ENCODE data around the gene RAB10. TPM values are rescaled to one million over a fixed set of nuclear protein-coding genes. Genes with fewer than 3 reads are reported as not detected.

The RAB10 gene
- total RNA-seq, 2 experiments from 2014 or later = 121 to 128 TPM

DNA sequence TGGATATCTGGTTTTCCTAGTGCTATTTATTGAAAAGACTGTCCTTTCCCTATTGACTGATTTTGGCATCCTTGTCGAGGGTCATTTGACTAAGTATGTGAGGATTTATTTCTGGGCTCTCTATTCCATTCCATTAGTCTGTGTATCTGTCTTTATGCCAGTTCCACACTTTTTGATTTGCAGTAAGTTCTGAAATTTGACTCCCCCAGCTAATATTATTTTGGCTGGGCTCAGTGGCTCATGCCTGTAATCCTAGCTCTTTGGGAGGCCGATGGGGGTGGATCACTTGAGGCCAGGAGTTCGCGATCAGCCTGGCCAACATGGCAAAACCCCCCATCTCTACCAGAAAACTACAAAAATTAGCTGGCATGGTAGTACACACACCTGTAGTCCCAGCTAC is 92.2 kb downstream of the RAB10 start:
- no peak for DNase-seq
- Mint-ChIP-seq H3K9me3 (ENCODE audit: low read depth) (no peaks in the 10 kb centered on the region), H3K27ac (no peak overlapping the region), H3K27me3 (no peaks in the 10 kb centered on the region), H3K4me1 (peaks cover 13% of the 10 kb centered on the region), H3K4me3 (no peak overlapping the region), H3K36me3 (peaks cover 15% of the 10 kb centered on the region)
- no peak for ATAC-seq
- CTCF ChIA-PET = interaction anchor here (3.2 kb wide), 1 partner anchor 135 kb away, joined by 9 read pairs; no protein-coding TSS in a partner anchor

DNA sequence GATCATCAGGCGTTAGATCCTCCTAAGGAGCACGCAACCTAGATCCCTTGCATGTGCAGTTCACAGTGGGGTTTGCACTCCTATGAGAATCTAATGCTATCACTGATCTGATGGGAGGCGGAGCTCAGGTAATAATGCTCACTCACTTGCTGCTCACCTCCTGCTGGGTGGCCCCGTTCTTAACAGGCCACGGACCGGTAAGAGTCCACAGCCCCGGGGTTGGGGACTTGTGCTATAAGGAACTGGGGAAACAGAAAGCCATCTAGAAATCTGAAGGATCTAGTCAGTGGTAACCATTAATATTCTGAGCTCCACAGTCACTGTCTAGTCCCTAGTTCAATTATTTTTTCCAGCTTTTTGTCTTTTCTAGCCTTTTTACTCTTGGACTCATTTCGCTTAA is 94.3 kb downstream of the RAB10 start:
- Mint-ChIP-seq H3K4me1 (peaks cover 13% of the 10 kb centered on the region), H3K27me3 (no peaks in the 10 kb centered on the region), H3K4me3 (no peak overlapping the region), H3K36me3 (peaks cover 10% of the 10 kb centered on the region), H3K27ac (no peak overlapping the region), H3K9me3 (ENCODE audit: low read depth) (no peaks in the 10 kb centered on the region)
- no peak for DNase-seq
- no peak for ATAC-seq
- CTCF ChIA-PET = interaction anchor here (1.1 to 3.2 kb wide), 5 partner anchors 9 to 965 kb away, joined by 3 to 9 read pairs (median 4); no protein-coding TSS in a partner anchor

DNA sequence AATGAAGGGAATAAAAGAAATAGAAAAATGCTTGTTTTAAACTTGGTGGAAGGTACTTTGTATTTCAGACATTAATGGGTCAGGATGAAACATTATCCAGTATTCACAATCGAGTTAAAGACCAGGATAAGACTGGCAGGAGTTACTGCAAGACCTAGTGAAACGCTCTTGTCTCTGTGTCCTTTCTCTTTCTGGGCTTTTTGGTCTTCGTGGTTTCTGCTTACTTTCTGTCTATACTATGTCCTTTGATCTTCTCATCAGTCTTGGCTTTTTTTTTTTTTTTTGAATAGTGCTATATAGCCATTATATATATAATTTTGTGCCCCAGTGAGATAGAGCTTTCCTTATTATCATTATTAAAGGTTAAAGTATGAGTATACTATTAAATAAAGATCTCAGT is 96.9 kb downstream of the RAB10 start:
- Mint-ChIP-seq H3K27ac (no peak overlapping the region), H3K4me1 (peaks cover 5% of the 10 kb centered on the region), H3K36me3 (peaks cover 11% of the 10 kb centered on the region), H3K4me3 (no peak overlapping the region), H3K9me3 (ENCODE audit: low read depth) (no peaks in the 10 kb centered on the region), H3K27me3 (no peaks in the 10 kb centered on the region)
- DNase-seq = no peak
- ATAC-seq = no peak
- CTCF ChIA-PET = interaction anchor here (2.2 kb wide), 1 partner anchor 139 kb away, joined by 7 read pairs; no protein-coding TSS in a partner anchor

DNA sequence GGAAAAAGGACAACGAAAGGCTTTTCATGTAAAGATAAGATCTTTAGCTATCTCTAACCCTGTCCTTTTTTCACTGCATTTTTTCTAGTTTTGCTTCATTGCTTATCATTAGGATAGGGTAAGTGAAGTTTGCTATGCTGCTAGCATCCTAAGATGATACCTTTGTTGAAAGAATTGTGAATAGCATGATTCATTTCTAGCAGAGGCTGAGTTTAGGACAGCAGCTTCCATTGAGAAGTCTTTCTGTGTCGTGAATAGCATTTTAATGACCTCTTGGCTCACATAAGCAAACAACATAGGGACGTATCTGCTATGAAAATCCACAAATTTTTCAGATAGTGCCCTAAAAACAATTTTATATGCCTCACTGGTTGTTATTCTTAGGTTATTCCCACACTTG is 102.6 kb downstream of the RAB10 start:
- CTCF ChIA-PET = interaction anchor here (0.9 kb wide), 1 partner anchor 11 kb away, joined by 3 read pairs; no protein-coding TSS in a partner anchor
- H3K4me3 Mint-ChIP-seq = no peak overlapping the region
- H3K9me3 Mint-ChIP-seq (ENCODE audit: low read depth) = no peaks in the 10 kb centered on the region
- ATAC-seq (no peak), DNase-seq (no peak)
- H3K27ac Mint-ChIP-seq = no peak overlapping the region
- H3K27me3 Mint-ChIP-seq = no peaks in the 10 kb centered on the region
- peaks cover 2% of the 10 kb centered on the region for H3K4me1 Mint-ChIP-seq
- H3K36me3 Mint-ChIP-seq = peaks cover 8% of the 10 kb centered on the region

DNA sequence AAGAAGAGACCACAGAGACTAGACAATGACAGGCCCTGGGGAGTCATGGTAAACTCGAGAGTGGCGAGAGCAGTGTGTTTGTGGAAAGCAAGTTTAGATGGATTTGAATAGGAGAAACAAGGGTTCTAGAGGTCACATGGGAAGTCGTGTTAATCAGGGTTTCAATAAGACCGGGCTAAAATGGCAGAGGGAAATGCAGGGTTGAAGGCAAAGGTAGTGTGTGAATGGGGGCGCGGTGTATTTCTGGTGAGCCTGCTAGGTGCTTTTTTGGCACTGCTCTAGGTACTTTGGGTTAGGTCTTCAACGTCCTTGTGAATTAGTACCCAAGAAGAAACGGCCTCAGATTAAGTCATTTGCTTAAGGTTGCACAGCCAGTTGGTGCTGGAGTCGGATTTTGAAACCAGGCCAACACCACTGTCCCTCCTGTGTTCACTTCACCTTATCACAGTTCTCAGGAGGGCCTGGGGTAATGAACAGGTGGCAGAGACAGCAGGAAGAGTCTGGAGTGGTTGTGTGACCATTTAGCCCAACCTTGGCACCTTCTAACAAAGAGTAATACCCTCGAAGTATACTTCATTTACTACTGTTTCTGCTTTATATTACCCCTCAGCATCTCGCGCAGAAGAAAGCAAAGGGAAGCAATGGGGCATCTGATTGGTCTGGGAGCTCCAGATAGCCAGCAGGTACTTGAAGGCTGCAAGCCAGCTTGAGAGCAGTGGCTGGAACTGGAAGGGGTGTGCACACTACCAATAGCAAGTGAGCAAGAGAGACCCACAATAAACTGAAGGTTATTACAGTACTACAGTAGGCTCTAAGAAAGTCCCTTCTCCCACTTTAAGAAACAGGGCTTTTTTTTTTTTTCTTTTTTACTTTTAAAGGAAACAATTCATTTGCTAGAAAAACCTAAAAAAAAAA is 105.6 kb downstream of the RAB10 start:
- CTCF ChIA-PET = interaction anchor here (0.7 to 1.9 kb wide), 3 partner anchors 148 to 1819 kb away, joined by 3 to 6 read pairs (median 3); no protein-coding TSS in a partner anchor
- peaks cover 8% of the 10 kb centered on the region for H3K36me3 Mint-ChIP-seq
- no peak overlapping the region for H3K27ac Mint-ChIP-seq
- no peak for DNase-seq
- no peaks in the 10 kb centered on the region for H3K9me3 Mint-ChIP-seq (ENCODE audit: low read depth)
- H3K4me1 Mint-ChIP-seq = peaks cover 2% of the 10 kb centered on the region
- H3K4me3 Mint-ChIP-seq = no peak overlapping the region
- no peaks in the 10 kb centered on the region for H3K27me3 Mint-ChIP-seq
- no peak for ATAC-seq

DNA sequence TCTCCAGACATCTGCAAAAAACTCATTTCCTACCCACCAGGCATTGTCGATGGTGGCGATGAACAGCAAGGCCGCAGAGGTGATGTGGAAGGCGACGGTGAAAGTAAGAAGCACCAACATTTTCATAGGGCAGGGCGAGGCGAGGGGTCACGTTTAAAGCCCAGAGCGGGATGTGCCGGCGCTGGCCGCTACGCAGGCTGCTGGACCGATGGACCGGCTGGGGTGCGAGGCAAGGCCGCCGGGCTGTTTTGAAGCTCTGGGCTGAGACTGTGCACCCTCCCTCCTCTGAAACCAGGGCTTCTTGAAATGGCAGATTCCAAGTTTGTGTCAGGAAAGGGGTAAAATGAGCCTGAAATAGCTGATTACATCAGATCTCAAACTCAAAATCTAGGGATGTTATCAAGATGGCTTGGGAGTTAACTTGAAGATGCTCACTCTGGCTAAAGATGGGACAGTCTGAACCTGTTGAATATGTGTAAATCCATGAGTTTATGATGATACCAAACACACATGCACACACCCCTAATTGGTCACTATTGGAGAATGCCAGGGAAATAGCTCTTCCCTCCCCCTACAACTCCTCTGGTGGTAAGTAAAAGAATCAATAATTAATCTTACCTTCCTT is 107.4 kb downstream of the RAB10 start:
- no peak for DNase-seq
- Mint-ChIP-seq H3K27me3 (no peaks in the 10 kb centered on the region), H3K36me3 (peaks cover 2% of the 10 kb centered on the region), H3K4me3 (no peak overlapping the region), H3K9me3 (ENCODE audit: low read depth) (no peaks in the 10 kb centered on the region), H3K4me1 (peaks cover 2% of the 10 kb centered on the region), H3K27ac (no peak overlapping the region)
- CTCF ChIA-PET = interaction anchor here (1.2 to 1.9 kb wide), 3 partner anchors 53 to 151 kb away, joined by 4 to 6 read pairs (median 4); no protein-coding TSS in a partner anchor
- ATAC-seq = no peak

DNA sequence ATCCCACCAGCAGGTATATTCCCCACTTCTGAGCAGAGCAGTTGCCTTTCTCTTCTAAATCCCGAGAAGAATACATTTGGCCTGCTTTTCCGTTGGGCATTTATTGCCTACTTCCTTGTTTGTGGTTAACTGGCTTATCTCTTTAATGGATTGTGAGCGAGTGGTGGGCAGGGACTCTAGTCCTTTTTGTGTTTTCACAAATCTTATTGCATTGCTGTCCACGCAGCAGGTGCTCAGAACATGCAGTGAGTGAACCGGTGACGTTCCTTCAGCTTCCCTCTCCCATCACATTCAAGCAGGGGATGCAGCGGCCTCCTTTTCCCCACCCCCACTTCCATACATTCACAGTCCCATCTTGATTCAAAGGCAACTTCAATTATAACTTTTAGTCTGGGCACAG is 110.1 kb downstream of the RAB10 start:
- ATAC-seq = no peak
- Mint-ChIP-seq H3K9me3 (ENCODE audit: low read depth) (no peaks in the 10 kb centered on the region), H3K36me3 (no peaks in the 10 kb centered on the region)

DNA sequence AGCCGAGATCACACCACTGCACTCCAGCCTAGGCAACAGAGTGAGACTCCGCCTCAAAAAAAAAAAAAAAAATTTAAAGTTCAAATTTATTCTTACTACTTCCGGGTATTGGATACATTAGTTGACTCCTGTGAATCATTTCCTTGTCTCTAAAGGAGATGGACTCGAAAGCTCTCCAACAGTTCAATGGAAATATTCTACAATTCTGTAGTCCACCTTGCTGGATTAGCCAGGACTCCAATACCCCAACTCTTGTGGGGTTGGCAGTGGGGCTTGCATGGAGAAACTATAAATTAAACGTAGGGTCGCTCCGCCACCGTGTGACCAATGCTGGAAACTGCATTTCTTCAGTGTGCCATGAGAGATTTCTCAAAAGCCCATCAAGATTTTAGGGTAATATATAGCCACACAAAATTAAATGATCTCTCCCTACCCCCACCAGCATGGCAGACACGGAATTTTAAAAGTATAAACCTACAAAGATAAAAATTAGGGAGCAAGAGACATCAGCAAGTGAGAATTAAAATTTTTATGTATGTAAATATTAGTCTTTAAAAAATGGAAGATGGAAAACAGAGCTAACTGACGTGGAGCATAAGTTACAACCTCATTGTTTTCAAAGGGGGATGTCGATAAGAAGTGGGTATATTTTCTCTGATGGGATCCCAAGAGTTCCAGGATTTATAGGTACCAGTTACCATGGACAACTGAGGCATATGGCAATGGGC is 111.2 kb downstream of the RAB10 start:
- DNase-seq (peak; percentile 78), ATAC-seq (peak; percentile 76)
- no peak overlapping the region for H3K4me3 Mint-ChIP-seq
- H3K27ac Mint-ChIP-seq = no peak overlapping the region
- CTCF ChIA-PET = interaction anchor here (0.6 to 4.7 kb wide), 20 partner anchors 11 to 704 kb away, joined by 3 to 67 read pairs (median 4); no protein-coding TSS in a partner anchor
- no peaks in the 10 kb centered on the region for H3K36me3 Mint-ChIP-seq
- H3K9me3 Mint-ChIP-seq (ENCODE audit: low read depth) = no peaks in the 10 kb centered on the region
- peaks cover 13% of the 10 kb centered on the region for H3K27me3 Mint-ChIP-seq
- H3K4me1 Mint-ChIP-seq = peaks cover 2% of the 10 kb centered on the region

More for the DNA sequence above, 110.1 kb downstream of the RAB10 start:
- Mint-ChIP-seq H3K4me1 (peaks cover 2% of the 10 kb centered on the region), H3K4me3 (no peak overlapping the region), H3K27ac (no peak overlapping the region), H3K27me3 (peaks cover 6% of the 10 kb centered on the region)
- CTCF ChIA-PET = interaction anchor here (0.8 to 4.7 kb wide), 8 partner anchors 20 to 293 kb away, joined by 3 to 67 read pairs (median 6); no protein-coding TSS in a partner anchor
- no peak for DNase-seq

DNA sequence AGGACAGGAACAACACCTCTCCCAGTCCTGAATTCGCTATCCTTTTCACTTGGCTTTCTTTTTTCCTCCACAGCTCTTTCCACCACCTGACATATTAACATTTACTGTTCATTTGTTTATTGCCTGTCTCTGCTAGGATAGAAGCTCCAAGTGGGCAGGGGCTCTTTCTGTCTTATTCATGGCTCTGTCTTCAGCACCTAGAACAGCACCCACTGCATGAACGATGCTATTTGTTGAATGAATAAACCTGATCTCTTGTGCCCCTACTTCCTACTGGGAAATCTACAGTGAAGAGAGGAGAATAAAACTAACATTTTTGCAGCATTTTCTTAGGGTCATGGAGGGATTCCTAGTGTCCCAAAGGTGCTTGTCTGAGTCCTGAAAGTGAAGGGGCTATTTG is 114.6 kb downstream of the RAB10 start:
- Mint-ChIP-seq H3K27ac (no peak overlapping the region), H3K36me3 (no peaks in the 10 kb centered on the region), H3K4me3 (no peak overlapping the region), H3K9me3 (ENCODE audit: low read depth) (no peaks in the 10 kb centered on the region), H3K4me1 (peaks cover 2% of the 10 kb centered on the region), H3K27me3 (peaks cover 31% of the 10 kb centered on the region)
- CTCF ChIA-PET = interaction anchor here (1.2 to 1.8 kb wide), 3 partner anchors 12 to 296 kb away, joined by 3 to 6 read pairs (median 3); no protein-coding TSS in a partner anchor
- ATAC-seq = no peak
- no peak for DNase-seq

DNA sequence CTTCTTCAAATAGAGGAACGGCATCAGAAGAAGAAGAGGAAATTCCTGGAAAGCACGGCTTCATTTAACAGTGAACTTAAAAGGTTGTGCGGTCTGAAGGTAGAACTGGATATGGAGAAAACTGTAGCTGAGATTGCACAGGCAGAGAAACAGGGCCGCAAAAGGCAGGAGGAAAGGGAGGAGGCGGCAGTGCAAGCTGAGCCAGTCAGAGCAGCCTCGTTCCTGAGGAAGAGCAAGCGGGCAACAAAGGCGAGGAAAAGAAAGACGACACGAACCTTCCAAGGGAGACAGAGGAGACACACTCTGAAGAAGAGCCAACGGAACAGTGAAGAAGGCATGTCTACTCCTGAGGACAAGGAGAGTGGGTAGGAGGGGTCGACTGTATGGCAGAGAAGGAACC is 116.4 kb downstream of the RAB10 start:
- Mint-ChIP-seq H3K36me3 (no peaks in the 10 kb centered on the region), H3K4me3 (no peak overlapping the region), H3K27me3 (peaks cover 37% of the 10 kb centered on the region), H3K27ac (no peak overlapping the region), H3K9me3 (ENCODE audit: low read depth) (no peaks in the 10 kb centered on the region), H3K4me1 (no peaks in the 10 kb centered on the region)
- no peak for DNase-seq
- ATAC-seq = no peak
- CTCF ChIA-PET = interaction anchor here (1.3 to 1.4 kb wide), 2 partner anchors 158 to 159 kb away, joined by 3 read pairs; no protein-coding TSS in a partner anchor

DNA sequence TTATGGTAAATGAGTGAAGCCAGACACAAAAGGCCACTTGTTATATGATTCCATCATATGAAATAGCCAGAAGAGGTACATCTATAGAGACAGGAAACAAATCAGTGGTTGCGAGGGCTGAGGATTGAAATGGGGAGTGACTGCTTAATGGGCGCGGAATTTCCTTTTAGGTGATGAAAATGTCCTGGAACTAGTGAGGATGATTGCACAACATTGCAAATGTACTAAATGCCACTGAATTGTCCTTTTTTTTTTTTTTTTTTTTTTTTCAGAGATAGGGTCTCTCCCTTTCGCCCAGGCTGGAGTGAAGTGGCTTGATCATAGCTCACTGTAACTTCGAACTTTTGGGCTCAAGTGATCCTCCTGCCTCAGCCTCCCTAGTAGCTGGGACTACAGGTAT is 123.7 kb downstream of the RAB10 start:
- CTCF ChIA-PET = no interaction called here
- no peak for ATAC-seq
- DNase-seq = no peak
- Mint-ChIP-seq H3K9me3 (ENCODE audit: low read depth) (no peaks in the 10 kb centered on the region), H3K27me3 (peaks cover 15% of the 10 kb centered on the region), H3K4me3 (no peak overlapping the region), H3K36me3 (no peaks in the 10 kb centered on the region), H3K27ac (no peak overlapping the region), H3K4me1 (no peaks in the 10 kb centered on the region)

DNA sequence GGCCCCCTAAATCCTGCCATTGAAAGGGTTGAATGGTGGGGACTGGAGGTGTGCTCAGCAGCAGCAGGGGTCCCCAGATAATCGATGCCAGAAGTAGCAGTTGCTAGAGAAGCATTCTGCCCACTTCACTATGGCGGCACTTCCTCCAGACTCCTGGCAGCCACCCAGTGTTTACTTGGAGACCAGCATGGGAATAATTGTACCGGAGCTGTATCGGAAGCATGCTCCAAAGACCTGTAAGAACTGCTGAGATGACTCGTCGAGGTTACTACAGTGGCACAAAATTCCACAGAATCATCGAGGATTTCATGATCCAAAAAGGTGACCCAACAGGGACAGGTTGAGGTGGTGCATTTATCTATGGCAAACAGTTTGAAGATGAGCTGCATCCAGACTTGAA is 128.0 kb downstream of the RAB10 start:
- ATAC-seq = no peak
- no peak for DNase-seq
- no peaks in the 10 kb centered on the region for H3K4me1 Mint-ChIP-seq
- no peak overlapping the region for H3K4me3 Mint-ChIP-seq
- H3K9me3 Mint-ChIP-seq (ENCODE audit: low read depth) = no peaks in the 10 kb centered on the region
- no peak overlapping the region for H3K27ac Mint-ChIP-seq
- H3K27me3 Mint-ChIP-seq = peaks cover 12% of the 10 kb centered on the region
- no peaks in the 10 kb centered on the region for H3K36me3 Mint-ChIP-seq
- CTCF ChIA-PET = no interaction called here

DNA sequence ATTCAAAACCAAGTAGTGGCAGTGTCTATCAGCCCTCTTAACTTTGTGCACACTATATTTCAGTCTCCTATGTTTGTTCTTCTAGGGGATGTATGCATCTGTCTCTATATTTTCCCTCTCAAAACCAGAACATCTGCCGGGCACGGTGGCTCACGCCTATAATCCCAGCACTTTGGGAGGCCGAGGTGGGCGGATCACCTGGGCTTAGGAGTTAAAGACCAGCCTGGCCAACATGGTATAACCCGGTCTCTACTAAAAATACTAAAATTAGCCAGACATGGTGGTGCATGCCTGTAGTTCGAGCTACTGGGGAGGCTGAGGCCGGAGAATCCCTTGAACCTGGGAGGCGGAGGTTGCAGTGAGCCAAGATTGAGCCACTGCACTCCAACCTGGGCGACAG is 129.1 kb downstream of the RAB10 start:
- H3K36me3 Mint-ChIP-seq = no peaks in the 10 kb centered on the region
- H3K4me1 Mint-ChIP-seq = no peaks in the 10 kb centered on the region
- CTCF ChIA-PET = no interaction called here
- no peak overlapping the region for H3K4me3 Mint-ChIP-seq
- H3K27ac Mint-ChIP-seq = no peak overlapping the region
- H3K27me3 Mint-ChIP-seq = peaks cover 12% of the 10 kb centered on the region
- no peak for ATAC-seq
- no peak for DNase-seq
- H3K9me3 Mint-ChIP-seq (ENCODE audit: low read depth) = no peaks in the 10 kb centered on the region

Measured in activated CD8-positive, alpha-beta memory T cell treated with anti-CD3 and anti-CD28 coated beads, Interleukin-2, amount 10 ng/mL, durations not matched to agents 7 days and 5 days (primary cell).